HG03108 (cell line): ENCODE measurements around the gene SNRPA.

Experiments used
- ATAC-seq: cut with Tn5 transposase; IDR thresholded peaks from one replicate; pipeline ENCODE4 v1.9.1; 2021; ENCODE audit warnings: moderate library complexity; ENCODE audit not compliant: unreplicated experiment

Gene SNRPA

GRCh38 chr19:40750874-40751537 is at the start of gene SNRPA:
Gene SNRPA, plus strand, starts transcription at chr19:40751203. Its CDS starts 206 bp downstream, at chr19:40751409.
- ATAC-seq = peak; percentile 48

GRCh38 chr19:40701758-40702157 is 49.2 kb upstream of the SNRPA start:
- no peak for ATAC-seq

GRCh38 chr19:40702337-40703012 is 48.5 kb upstream of the SNRPA start:
- ATAC-seq = no peak

DNA sequence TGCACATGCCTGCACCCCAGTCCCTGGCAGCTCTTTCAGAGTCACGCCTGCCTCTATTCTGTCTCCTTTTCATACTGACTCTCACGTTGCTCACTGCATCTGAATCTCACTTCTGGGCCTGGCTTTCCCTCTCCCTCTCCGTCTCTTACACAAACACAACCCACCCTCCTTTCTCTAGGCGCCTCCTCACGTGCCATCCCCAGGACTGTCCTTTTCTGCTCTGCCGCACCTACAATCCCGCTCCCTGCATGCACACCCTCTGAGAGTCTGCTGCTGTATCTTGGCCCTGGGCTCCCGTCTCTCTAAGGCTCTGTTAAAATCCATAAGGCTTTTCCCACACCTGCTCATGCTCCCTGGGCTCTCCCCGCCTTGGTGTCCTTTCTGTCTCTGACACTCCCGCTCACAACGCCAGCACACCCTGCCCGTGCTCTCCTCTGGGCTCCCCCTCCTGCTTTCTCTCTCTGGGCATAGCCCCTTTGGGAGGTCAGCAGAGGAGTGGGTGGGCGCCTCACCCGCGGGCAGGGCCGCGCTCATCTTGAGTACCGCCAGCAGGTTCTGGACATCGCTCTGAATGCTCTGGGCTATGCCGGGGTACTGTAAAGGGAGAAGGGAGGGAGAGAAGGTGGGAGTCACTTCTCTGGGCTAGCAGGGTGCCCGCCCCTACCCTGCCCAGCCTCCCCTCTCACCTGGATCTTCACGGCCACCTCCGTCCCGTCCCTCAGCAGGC is 47.8 kb upstream of the SNRPA start:
- no peak for ATAC-seq

DNA sequence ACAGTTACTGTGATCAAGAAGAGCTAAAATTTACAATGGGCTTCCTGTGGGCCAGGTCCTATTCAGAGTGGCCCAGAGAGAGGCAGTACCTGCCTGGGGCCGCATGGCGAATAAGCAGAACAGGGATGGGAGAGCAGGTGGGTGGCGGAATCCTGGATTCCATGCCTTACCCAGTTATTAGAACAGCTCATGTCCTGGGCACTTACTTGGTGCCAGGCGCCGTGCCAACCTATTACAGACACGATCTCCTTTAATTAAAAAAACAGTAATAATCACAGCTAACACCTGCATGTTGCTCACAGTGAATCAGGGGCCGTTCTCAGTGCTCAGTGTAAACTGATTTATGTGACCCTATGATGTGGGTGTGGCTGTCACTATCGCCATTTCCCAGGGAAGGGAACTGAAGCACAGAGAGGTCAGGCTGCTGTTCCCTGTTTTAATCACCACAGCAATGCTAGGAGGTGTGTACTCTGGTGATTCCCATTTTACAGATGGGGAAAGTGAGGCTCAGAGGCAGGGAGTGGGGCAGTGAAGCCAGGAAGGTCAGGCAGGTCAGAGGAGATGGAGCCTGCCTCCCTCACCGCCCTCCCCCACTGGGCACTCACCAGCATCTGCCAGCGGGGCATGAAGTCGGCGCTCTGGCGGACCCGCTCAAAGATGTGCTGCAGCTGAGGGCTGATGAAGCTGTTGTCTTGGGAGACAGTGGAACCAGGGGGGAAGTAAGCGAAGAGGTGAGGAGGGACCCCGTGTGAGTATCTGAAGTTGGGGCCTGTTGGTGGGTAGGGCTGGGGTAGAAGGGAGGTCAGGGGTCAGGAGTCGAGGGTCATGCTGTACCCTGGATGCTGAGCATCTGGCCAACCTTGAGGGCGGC is 46.3 kb upstream of the SNRPA start:
- no peak for ATAC-seq

- ATAC-seq = no peak
Observed at GRCh38 chr19:40705362-40705651, 45.7 kb upstream of the SNRPA start.

- no peak for ATAC-seq
Observed at GRCh38 chr19:40705950-40706619, 44.9 kb upstream of the SNRPA start.

- ATAC-seq = no peak
Observed at GRCh38 chr19:40707615-40708014, 43.4 kb upstream of the SNRPA start.

DNA sequence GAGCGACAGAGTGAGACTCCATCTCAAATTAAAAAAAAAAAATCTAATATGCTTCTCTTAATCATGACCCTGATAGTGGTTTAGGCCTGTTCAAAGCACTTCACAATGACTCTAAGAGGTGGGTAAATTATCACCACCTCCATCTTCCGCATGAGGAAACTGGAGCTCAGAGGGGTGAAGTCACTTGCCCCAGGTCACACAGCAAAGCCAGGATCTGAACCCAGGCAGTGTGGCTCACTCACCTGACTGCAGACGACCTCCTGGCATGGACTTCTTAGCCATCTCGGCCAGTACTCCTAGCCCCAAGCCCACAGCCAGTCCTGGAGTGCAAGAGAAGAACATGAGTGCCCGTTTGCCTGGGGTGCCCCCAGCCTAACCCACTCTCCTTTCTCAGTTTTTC is 41.2 kb upstream of the SNRPA start:
- ATAC-seq = no peak

GRCh38 chr19:40713939-40714338 is 37.1 kb upstream of the SNRPA start:
- no peak for ATAC-seq

GRCh38 chr19:40714441-40715299 is 36.3 kb upstream of the SNRPA start:
- peak; percentile 58 for ATAC-seq

- no peak for ATAC-seq
Observed at GRCh38 chr19:40716031-40716481, 34.9 kb upstream of the SNRPA start.

DNA sequence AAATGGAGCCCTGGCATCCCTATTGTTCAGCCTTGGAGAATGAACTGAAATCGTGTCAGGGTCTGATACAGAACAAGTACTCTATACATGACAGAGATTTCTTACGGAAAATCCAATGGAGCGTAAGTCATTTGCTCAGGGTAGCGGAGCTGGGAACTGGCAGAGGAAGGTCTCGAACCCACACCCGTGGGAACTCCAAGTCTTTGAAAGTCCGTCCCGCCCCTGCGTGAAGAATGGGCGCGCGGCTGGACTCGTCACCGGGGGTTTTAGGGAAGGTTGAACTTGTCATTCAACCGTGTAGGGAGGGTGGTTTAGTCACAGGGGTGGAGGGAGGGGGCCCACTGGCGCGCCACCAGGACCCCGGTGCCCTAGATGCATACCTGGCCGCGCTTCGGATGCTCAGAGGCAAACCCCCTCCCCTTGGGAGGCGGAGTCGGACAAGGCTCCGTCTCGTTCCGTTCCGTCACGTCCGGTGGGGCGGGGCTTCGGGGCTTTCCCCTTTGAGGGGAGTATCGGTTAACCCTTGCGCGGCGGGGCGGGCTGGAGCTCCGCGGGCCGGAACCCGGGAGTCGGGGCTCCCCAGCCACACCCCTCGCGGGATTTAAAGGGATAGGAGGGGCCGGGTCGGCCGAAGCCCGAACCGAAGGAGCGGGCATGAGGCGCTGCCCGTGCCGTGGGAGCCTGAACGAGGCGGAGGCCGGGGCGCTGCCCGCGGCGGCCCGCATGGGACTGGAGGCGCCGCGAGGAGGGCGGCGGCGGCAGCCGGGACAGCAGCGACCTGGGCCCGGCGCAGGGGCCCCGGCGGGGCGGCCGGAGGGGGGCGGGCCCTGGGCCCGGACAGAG is 34.3 kb upstream of the SNRPA start, which contains the start of the genes COQ8B and ITPKC:
Gene COQ8B, minus strand, starts transcription at position 405 of the 843 bp plus-strand sequence. CDS start 2,254 bp downstream, outside the sequence.
Gene ITPKC, plus strand, starts transcription at position 631 of the 843 bp plus-strand sequence. Its CDS starts 24 bp downstream, at position 655.
- ATAC-seq = peak; percentile 64

DNA sequence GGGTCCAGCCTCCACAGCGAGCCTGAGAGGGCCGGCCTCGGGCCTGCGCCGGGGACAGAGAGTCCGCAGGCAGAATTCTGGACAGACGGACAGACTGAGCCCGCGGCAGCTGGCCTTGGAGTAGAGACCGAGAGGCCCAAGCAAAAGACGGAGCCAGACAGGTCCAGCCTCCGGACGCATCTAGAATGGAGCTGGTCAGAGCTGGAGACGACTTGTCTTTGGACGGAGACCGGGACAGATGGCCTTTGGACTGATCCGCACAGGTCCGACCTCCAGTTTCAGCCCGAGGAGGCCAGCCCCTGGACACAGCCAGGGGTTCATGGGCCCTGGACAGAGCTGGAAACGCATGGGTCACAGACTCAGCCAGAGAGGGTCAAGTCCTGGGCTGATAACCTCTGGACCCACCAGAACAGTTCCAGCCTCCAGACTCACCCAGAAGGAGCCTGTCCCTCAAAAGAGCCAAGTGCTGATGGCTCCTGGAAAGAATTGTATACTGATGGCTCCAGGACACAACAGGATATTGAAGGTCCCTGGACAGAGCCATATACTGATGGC is 33.6 kb upstream of the SNRPA start:
- ATAC-seq = no peak

GRCh38 chr19:40717880-40718773 is 32.9 kb upstream of the SNRPA start:
- no peak for ATAC-seq

DNA sequence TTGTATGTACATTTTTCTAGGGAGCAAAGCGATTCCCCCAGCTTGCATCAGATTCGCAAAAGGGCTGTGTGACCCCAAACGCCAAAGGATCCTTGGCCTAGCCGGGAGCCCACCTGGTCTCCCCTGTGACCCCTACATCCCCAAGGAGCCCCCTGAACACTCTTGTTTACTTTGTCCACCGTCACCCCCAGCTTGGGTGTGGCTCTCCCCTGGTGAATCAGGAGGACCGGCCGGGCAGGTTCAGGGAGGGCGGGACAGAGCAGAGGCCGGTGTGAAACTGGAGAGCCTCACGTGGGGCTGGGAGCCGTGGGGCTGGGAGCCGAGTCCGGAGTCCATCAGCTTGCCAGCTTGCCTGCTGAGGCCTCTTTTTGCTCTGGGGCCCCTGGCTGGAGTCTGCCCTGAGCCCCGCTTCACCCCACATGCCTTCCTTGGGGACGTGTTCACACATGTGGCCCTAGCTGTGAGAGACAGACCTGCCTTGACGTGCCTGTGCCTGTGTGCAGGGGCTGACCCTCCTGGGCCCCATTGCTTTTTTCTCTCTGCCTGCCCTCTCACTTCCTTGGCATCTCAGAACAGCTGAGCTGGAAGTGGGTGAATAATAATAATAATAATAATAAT is 32.1 kb upstream of the SNRPA start:
- ATAC-seq = no peak

DNA sequence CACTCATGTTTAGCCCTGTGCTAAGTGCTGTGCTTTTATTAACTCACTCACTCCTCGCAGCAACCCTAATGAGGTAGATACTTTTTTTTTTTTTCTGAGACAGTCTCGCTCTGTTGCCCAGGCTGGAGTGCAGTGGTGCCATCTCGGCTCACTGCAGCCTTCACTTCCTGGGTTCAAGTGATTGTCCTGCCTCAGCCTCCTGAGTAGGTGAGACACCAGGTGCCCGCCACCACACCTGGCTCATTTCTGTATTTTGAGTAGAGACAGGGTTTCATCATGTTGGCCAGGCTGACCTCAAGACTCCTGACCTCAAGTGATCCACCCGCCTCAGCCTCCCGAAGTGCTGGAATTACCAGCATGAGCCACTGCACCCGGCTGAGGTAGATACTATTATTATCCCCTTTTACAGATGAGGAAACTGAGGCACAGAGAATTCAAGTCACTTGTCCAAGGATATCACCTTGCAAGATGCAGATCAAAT is 31.5 kb upstream of the SNRPA start:
- no peak for ATAC-seq
